Astrocyte (in vitro differentiated cells and primary cell): ENCODE results near the gene HSPA1A. TPM values are rescaled to one million over a fixed set of nuclear protein-coding genes. Genes with fewer than 3 reads are reported as not detected.

Experiments
- DNase-seq: peaks from one replicate; pipeline ENCODE4 v3.0.0-alpha.2; 2010; ENCODE audit warnings: low read depth
- FAIRE-seq: peaks from 2 replicates; lab custom pipeline; 2011; peaks lifted over from hg19 to GRCh38; lab: Jason Lieb, UNC
- H2AFZ ChIP-seq: 2 replicates; pipeline ENCODE4 v1.6.0; 2012; ENCODE audit warnings: low read depth, low read length, inconsistent platforms
- H3K27ac ChIP-seq: 2 replicates; pipeline ENCODE4 v1.5.1; 2011; ENCODE audit warnings: low read depth, low read length, inconsistent platforms
- H3K27me3 ChIP-seq: 2 replicates; pipeline ENCODE4 v1.6.0; 2011; ENCODE audit warnings: low read length, inconsistent platforms; ENCODE audit not compliant: insufficient read depth
- H3K36me3 ChIP-seq: 2 replicates; pipeline ENCODE4 v1.5.1; 2011; ENCODE audit warnings: low read length, inconsistent platforms; ENCODE audit not compliant: insufficient read depth
- H3K4me1 ChIP-seq: 2 replicates; pipeline ENCODE4 v1.5.1; 2011; ENCODE audit warnings: low read length, inconsistent platforms; ENCODE audit not compliant: insufficient read depth
- H3K4me2 ChIP-seq: 2 replicates; pipeline ENCODE4 v1.6.0; 2012; ENCODE audit warnings: low read length, inconsistent platforms
- H3K4me3 ChIP-seq: 2 replicates; pipeline ENCODE4 v1.5.1; 2011; ENCODE audit warnings: low read depth, mild to moderate bottlenecking, low read length, inconsistent platforms; ENCODE audit not compliant: insufficient read depth
- H3K79me2 ChIP-seq: 2 replicates; pipeline ENCODE4 v1.6.0; 2012; ENCODE audit warnings: mild to moderate bottlenecking, low read length, inconsistent platforms; ENCODE audit not compliant: insufficient read depth
- H3K9ac ChIP-seq: 2 replicates; pipeline ENCODE4 v1.6.0; 2012; ENCODE audit warnings: mild to moderate bottlenecking, low read length, inconsistent platforms
- H3K9me3 ChIP-seq: 2 replicates; pipeline ENCODE4 v1.5.1; 2012; ENCODE audit warnings: low read depth, mild to moderate bottlenecking, low read length, inconsistent platforms; ENCODE audit not compliant: insufficient read depth
- H4K20me1 ChIP-seq: 2 replicates; pipeline ENCODE4 v1.6.0; 2012; ENCODE audit warnings: low read length, inconsistent platforms; ENCODE audit not compliant: insufficient read depth
- H3K27ac Mint-ChIP-seq: one replicate; pipeline ENCODE4 v1.8.0; 2021; ENCODE audit warnings: mild to moderate bottlenecking, mixed read lengths; ENCODE audit not compliant: unreplicated experiment
- H3K27me3 Mint-ChIP-seq: one replicate; pipeline ENCODE4 v1.8.0; 2021; ENCODE audit warnings: low read depth, mixed read lengths; ENCODE audit not compliant: unreplicated experiment
- H3K36me3 Mint-ChIP-seq: one replicate; pipeline ENCODE4 v1.8.0; 2021; ENCODE audit warnings: low read depth, mixed read lengths; ENCODE audit not compliant: unreplicated experiment
- H3K4me1 Mint-ChIP-seq: one replicate; pipeline ENCODE4 v1.8.0; 2021; ENCODE audit warnings: low read depth, mixed read lengths; ENCODE audit not compliant: unreplicated experiment
- H3K4me3 Mint-ChIP-seq: one replicate; pipeline ENCODE4 v1.8.0; 2021; ENCODE audit warnings: mild to moderate bottlenecking, moderate library complexity, mixed read lengths; ENCODE audit not compliant: unreplicated experiment
- H3K9me3 Mint-ChIP-seq: one replicate; pipeline ENCODE4 v1.8.0; 2021; ENCODE audit warnings: mild to moderate bottlenecking, mixed read lengths; ENCODE audit not compliant: unreplicated experiment
- CTCF ChIP-seq: IDR thresholded peaks from 2 replicates; pipeline ENCODE4 v1.5.1; 2011; ENCODE audit warnings: low read depth, mild to moderate bottlenecking, inconsistent platforms, low read length, moderate library complexity; ENCODE audit not compliant: insufficient read depth
- EZH2 ChIP-seq: IDR thresholded peaks from 2 replicates; pipeline ENCODE4 v1.6.1; 2012; ENCODE audit warnings: mild to moderate bottlenecking, low read length, inconsistent platforms; ENCODE audit not compliant: insufficient read depth
- total RNA-seq: library from RNA; stranded (reverse); gene quantifications from 2 replicates; pipeline ENCODE4 v1.2.1, GENCODE V29; 2021

HSPA1A gene
- total RNA-seq, 1 donor from 2014 or later = 52.7 TPM

GRCh38 chr6:31765910-31766794 is 49.2 kb upstream of the HSPA1A start:
- Histone ChIP-seq H3K9me3 (no peaks in the 10 kb centered on the region), H3K27me3 (no peaks in the 10 kb centered on the region), H3K4me2 (peak overlapping the region; percentile 84), H3K9ac (peak overlapping the region; percentile 46), H3K4me3 (peak overlapping the region; percentile 13), H3K36me3 (no peaks in the 10 kb centered on the region), H3K79me2 (no peaks in the 10 kb centered on the region), H3K4me1 (peaks cover 12% of the 10 kb centered on the region), H4K20me1 (no peaks in the 10 kb centered on the region), H3K27ac (no peak overlapping the region), H2AFZ (peak overlapping the region; percentile 75)
- TF ChIP-seq EZH2 (no peak), CTCF (no peak)
- H3K4me3 Mint-ChIP-seq = no peak overlapping the region
- FAIRE-seq (no peak), DNase-seq (no peak)
- H3K36me3 Mint-ChIP-seq = peaks cover 11% of the 10 kb centered on the region
- H3K27ac Mint-ChIP-seq = no peak overlapping the region
- H3K27me3 Mint-ChIP-seq = no peaks in the 10 kb centered on the region
- H3K4me1 Mint-ChIP-seq = peaks cover 6% of the 10 kb centered on the region
- no peaks in the 10 kb centered on the region for H3K9me3 Mint-ChIP-seq

DNA sequence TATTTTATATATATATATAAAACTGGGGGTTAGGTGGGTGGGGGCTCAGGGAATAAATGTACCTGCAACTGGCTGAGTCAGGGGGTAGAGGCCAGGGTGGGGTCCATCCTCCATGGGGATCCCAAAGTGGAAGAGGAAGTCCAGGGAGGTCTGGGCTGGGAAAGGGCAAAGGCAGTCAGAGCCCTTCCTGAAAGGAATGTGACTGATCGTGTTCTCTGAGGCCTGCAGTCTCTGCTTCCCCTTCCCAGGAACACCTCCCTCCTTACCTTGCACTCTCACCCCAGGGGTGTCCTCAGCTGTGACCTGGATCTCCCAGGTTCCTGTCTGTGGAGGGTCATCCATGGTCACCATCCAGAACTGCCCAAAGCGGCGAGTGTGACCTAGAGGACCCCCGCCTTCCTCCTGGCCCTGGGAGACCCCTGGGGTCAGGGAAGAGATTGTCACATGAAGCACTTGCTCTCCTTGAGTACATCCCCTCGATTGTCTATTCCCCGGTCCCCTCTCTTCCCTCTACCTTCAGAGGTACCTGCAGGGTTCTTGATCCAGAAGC is 48.2 kb upstream of the HSPA1A start:
- H3K4me2 ChIP-seq = no peak overlapping the region
- H4K20me1 ChIP-seq = no peaks in the 10 kb centered on the region
- H3K27ac Mint-ChIP-seq = no peak overlapping the region
- no peaks in the 10 kb centered on the region for H3K27me3 ChIP-seq
- H3K4me1 ChIP-seq = peaks cover 12% of the 10 kb centered on the region
- no peaks in the 10 kb centered on the region for H3K9me3 ChIP-seq
- H3K9me3 Mint-ChIP-seq = no peaks in the 10 kb centered on the region
- no peak for DNase-seq
- no peaks in the 10 kb centered on the region for H3K36me3 ChIP-seq
- no peak overlapping the region for H3K4me3 ChIP-seq
- no peak overlapping the region for H2AFZ ChIP-seq
- H3K4me1 Mint-ChIP-seq = peaks cover 6% of the 10 kb centered on the region
- H3K27me3 Mint-ChIP-seq = no peaks in the 10 kb centered on the region
- H3K36me3 Mint-ChIP-seq = peaks cover 6% of the 10 kb centered on the region
- FAIRE-seq = no peak
- no peak overlapping the region for H3K27ac ChIP-seq
- no peak for TF ChIP-seq CTCF
- TF ChIP-seq EZH2 = no peak
- no peaks in the 10 kb centered on the region for H3K79me2 ChIP-seq
- H3K9ac ChIP-seq = no peak overlapping the region
- H3K4me3 Mint-ChIP-seq = no peak overlapping the region
